DMS114 treated with DMSO at 0.1 percent for 48 hours (cell line): Measurements from ENCODE around the gene FN3K.

Experiments
- DNase-seq: peaks from one replicate; lab custom pipeline; 2025; ENCODE audit not compliant: unreplicated experiment; lab: John Stamatoyannopoulos, UW

Gene FN3K

DNA sequence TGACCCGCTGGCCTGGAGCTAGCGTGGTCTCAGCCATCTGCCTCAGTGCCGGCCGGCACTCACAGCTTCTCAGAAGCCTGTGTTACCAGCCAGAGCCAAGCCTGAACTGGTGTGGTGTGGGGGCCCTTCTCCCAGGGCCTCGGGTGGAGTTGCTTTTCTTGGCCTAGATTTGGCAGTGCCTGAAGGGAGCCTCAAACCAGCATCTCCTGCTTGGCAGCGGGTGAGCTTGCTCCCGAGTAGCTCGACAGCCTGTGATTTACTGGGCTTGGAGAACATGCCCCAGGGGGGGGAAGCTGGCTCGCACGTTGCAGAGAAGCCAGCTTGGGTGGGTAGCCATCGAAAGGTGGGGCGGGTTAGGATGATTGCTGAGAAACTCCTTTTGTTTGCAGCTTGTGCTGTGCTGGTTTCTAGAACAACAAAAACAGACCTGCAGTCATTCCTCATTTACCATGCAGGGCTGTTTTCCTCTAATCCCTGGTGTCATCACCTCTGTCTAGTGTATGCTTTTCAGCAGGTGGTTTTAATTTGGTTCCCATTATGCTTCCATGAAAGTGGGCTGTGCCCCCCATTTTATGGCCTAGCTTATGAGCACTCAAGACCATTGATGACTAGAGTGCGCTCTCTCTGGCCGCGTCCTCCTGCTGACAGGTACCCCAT, 58.7 kb downstream of the FN3K start:
- no peak for DNase-seq

- DNase-seq = no peak
These were observed 59.5 kb downstream of the FN3K start for GRCh38 chr17:82794781-82795482.

- DNase-seq = no peak
These were observed 60.2 kb downstream of the FN3K start for GRCh38 chr17:82795615-82796014.

DNA sequence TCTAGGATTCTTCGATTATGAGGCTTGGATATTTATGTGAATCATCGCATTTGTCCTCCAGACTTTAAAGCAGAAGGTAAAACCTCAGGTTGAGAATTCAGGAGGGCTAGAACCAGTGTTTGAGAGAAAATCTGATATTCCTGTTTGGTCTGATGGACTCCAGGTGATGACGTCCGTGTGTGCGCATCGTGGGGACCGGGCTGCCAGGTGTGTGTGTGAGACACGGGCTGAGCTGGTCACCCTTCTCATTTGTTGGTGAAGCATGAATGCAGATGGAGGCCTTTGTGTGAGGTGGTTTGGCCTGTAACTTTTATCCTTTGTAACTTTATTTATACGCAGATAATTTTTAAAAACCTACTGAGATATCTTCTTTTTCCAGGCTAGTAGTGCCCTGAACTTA, 61.6 kb downstream of the FN3K start:
- DNase-seq = no peak

DNA sequence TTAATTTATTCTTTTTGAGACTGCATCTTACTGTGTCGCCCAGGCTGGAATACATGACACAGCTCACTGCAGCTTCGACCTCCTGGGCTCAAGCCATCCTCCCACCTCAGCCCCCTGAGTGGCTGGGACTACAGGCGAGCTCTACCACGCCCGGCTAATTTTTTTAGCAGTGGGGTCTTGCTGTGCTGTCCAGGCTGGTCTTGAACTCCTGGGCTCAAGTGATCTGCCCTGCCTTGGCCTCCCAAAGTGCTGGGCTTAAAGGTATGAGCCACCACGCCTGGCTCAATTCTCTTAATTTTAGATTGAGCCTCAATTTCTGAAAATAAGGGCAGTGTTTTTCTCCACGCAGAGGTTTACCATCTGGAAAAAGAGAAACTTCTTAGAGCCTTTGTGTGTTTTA, 63.3 kb downstream of the FN3K start:
- DNase-seq = no peak

DNA sequence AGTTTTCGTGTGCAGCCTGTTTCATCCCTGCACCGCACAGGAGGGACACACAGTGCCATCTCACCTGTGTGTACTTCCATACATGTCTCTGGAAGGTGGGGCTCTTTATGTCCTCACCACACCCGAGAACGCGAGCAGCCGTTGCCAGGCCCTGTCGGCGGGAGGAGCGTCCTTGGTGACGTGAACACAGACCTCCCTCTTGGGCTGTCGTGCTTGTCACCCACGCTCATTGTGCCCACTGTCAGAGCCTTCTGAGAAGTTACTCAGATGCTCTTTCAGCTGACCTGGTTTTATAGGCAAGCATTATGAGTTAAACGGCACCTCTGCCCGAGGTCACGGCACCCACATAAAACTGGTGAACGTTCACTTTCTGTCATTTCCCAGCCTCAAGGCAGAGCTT, 64.2 kb downstream of the FN3K start:
- no peak for DNase-seq
